B cell (primary cell): ENCODE results near the gene TRMT2A. TPM values are rescaled to one million over a fixed set of nuclear protein-coding genes. Genes with fewer than 3 reads are reported as not detected.

Experiments
- ATAC-seq: fragments of 200-7000 bp; cut with Tn5 transposase; one replicate; pipeline ENCODE4 v1.10.0; 2021; ENCODE audit warnings: low read depth, mild to moderate bottlenecking, moderate number of reproducible peaks, moderate library complexity
- CTCF ChIA-PET: fragments of 350-600 bp; sonication (Branson Sonifier 250); formaldehyde crosslinking; loops from one replicate; lab custom pipeline; 2021; ENCODE audit warnings: antibody characterized with exemption, inconsistent platforms; lab: Charles Lee
- POLR2A ChIA-PET: fragments of 350-600 bp; sonication (Branson Sonifier 250); formaldehyde crosslinking; loops from one replicate; lab custom pipeline; 2021; ENCODE audit warnings: antibody characterized with exemption; lab: Charles Lee
- DNase-seq: peaks from one replicate; pipeline ENCODE4 v3.0.0; 2013
- H2AFZ ChIP-seq: 2 replicates; pipeline ENCODE4 v1.6.1; 2012; ENCODE audit warnings: mild to moderate bottlenecking, low read depth, low read length; ENCODE audit not compliant: insufficient read depth, poor library complexity, severe bottlenecking
- H3K27ac ChIP-seq, 2 donors: 1 replicate in 1 of 2; 2 replicates in 1 of 2; pipeline ENCODE4 v1.5.1; 2012 to 2013; ENCODE audit warnings: low read length in 2 of 2, mild to moderate bottlenecking in 2 of 2, moderate library complexity in 1 of 2
- H3K27me3 ChIP-seq, 4 experiments: fragments of 200-600 bp in 1 of 4; sonication (generic) in 1 of 4; replicated peaks in 1 of 4; 1 replicate in 2 of 4; 2 replicates in 2 of 4; pipeline versions ENCODE4 v1.6.1 to v1.7.0; 2013 to 2016; ENCODE audit warnings: low read length in 3 of 4, mild to moderate bottlenecking in 2 of 4, mixed read lengths in 1 of 4, moderate library complexity in 1 of 4; ENCODE audit not compliant: insufficient read depth in 4 of 4, control insufficient read depth in 3 of 4; ENCODE audit errors: control extremely low read depth in 1 of 4
- H3K36me3 ChIP-seq, 2 experiments: replicated peaks in 1 of 2; 1 replicate in 1 of 2; 2 replicates in 1 of 2; pipeline versions ENCODE4 v1.6.1 to v1.7.1; 2013; ENCODE audit warnings: low read length in 1 of 2; ENCODE audit not compliant: insufficient read depth in 2 of 2, control insufficient read depth in 1 of 2; ENCODE audit errors: control extremely low read depth in 1 of 2, extremely low read depth in 1 of 2
- H3K4me1 ChIP-seq, 2 donors: fragments of 200-600 bp in 1 of 2; sonication (generic) in 1 of 2; 1 replicate in 1 of 2; 2 replicates in 1 of 2; pipeline versions ENCODE4 v1.5.1 to v1.6.1; 2013 to 2017; ENCODE audit warnings: low read length in 2 of 2; ENCODE audit not compliant: control insufficient read depth in 2 of 2, insufficient read depth in 2 of 2
- H3K4me2 ChIP-seq: replicated peaks from 2 replicates; pipeline ENCODE3; 2012; ENCODE audit warnings: mild to moderate bottlenecking, low read depth, low read length; ENCODE audit not compliant: poor library complexity, severe bottlenecking
- H3K4me3 ChIP-seq, 5 experiments: fragments of 200-600 bp in 1 of 5; sonication (generic) in 1 of 5; 1 replicate in 3 of 5; 2 replicates in 2 of 5; pipeline versions ENCODE4 v1.5.1 to v1.7.0; 2011 to 2016; ENCODE audit warnings: low read length in 4 of 5, mild to moderate bottlenecking in 4 of 5, low read depth in 2 of 5, control low read depth in 1 of 5, moderate library complexity in 1 of 5; ENCODE audit not compliant: insufficient read depth in 1 of 5; ENCODE audit errors: control extremely low read depth in 1 of 5, extremely low read depth in 1 of 5
- H3K79me2 ChIP-seq: fragments of 200-600 bp; sonication (generic); one replicate; pipeline ENCODE4 v1.6.0; 2016; ENCODE audit warnings: low read length; ENCODE audit not compliant: control insufficient read depth, insufficient read depth
- H3K9ac ChIP-seq: fragments of 200-600 bp; sonication (generic); 2 replicates; pipeline ENCODE4 v1.6.1; 2017; ENCODE audit warnings: mild to moderate bottlenecking, low read length, moderate library complexity
- H3K9me3 ChIP-seq, 3 donors: one replicate each; pipeline versions ENCODE4 v1.6.1 to v1.7.1; 2013; ENCODE audit warnings: low read length in 2 of 3; ENCODE audit not compliant: control insufficient read depth in 2 of 3, insufficient read depth in 1 of 3; ENCODE audit errors: control extremely low read depth in 1 of 3
- H4K20me1 ChIP-seq: 2 replicates; pipeline ENCODE4 v1.6.0; 2012; ENCODE audit warnings: mild to moderate bottlenecking, low read length; ENCODE audit not compliant: insufficient read depth, control insufficient read depth, poor library complexity, severe bottlenecking
- H3K27ac Mint-ChIP-seq: one replicate; pipeline ENCODE4 v1.8.0; 2021; ENCODE audit warnings: mixed read lengths
- H3K27me3 Mint-ChIP-seq: one replicate; pipeline ENCODE4 v1.8.0; 2021; ENCODE audit warnings: mixed read lengths
- H3K4me1 Mint-ChIP-seq: one replicate; pipeline ENCODE4 v1.8.0; 2021; ENCODE audit warnings: mixed read lengths
- H3K4me3 Mint-ChIP-seq: one replicate; pipeline ENCODE4 v1.8.0; 2021; ENCODE audit warnings: mixed read lengths
- H3K9me3 Mint-ChIP-seq: one replicate; pipeline ENCODE4 v1.8.0; 2022; ENCODE audit warnings: mixed read lengths; ENCODE audit not compliant: insufficient read depth
- CTCF ChIP-seq: fragments of 200-600 bp; IDR thresholded peaks from one replicate; pipeline ENCODE4 v1.8.0; 2022; ENCODE audit warnings: antibody characterized with exemption, mild to moderate bottlenecking
- EZH2 ChIP-seq: IDR thresholded peaks from 2 replicates; pipeline ENCODE4 v1.6.1; 2012; ENCODE audit warnings: borderline replicate concordance, low read depth, mild to moderate bottlenecking, moderate library complexity, low read length; ENCODE audit not compliant: insufficient read depth, poor library complexity, severe bottlenecking
- WGBS: methylation state at CpG from one replicate; pipeline ENCODE4 v1.1.5; 2013; ENCODE audit warnings: missing lambda C conversion rate; ENCODE audit not compliant: insufficient coverage; 5-methylcytosine and 5-hydroxymethylcytosine counted together
- intact Hi-C: fragments of 100-400 bp; cut with micrococcal nuclease; formaldehyde crosslinking; loops from one replicate; pipeline ENCODE4 v1.10.0; 2022
- polyA plus RNA-seq: library from polyadenylated mRNA; depleted of rRNA; stranded (reverse); fragments of >200 nt; gene quantifications from 2 replicates; pipeline ENCODE4 v1.2.3, GENCODE V29; 2012
- total RNA-seq, 2 donors: library from RNA; stranded (reverse); fragments of 120-200 nt in 1 of 2; gene quantifications; 1 replicate in 1 of 2; 2 replicates in 1 of 2; pipeline versions ENCODE4 v1.2.3 to v1.2.4, GENCODE V29; 2013 to 2022

Gene TRMT2A
- total and polyA plus RNA-seq, 2 donors (not counting 1 experiment from before 2014, with no cell fraction given) = 95.7 to 144 TPM

DNA sequence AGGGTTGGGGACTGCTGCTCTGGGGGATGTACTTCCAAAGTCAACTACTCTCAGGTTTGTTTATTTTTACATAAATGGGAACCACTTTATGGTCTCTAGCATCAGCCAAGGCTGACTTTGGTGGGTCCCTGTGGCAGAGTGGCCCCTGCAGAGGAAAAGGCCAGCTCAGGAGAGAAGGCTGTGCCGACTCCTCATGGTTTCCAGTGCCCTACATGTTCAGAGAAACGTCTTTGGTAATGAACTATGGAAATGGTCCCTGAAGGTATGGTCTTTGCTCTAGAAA, 11.5 kb upstream of the TRMT2A start:
- H3K36me3 ChIP-seq = peaks cover 0 to 25% of the 10 kb centered on the region in 2 experiments
- no peaks in the 10 kb centered on the region for H3K9me3 Mint-ChIP-seq
- ChIA-PET POLR2A (interaction anchor here (0.7 kb wide), 1 partner anchor 335 kb away, joined by 3 read pairs; no protein-coding TSS in a partner anchor), CTCF (interaction anchor here (1.3 to 1.6 kb wide), 2 partner anchors 8 to 160 kb away, joined by 4 to 10 read pairs; no protein-coding TSS in a partner anchor)
- H3K4me1 ChIP-seq = peaks cover 11 to 20% of the 10 kb centered on the region in 2 donors
- H3K4me3 ChIP-seq = no peak overlapping the region
- ATAC-seq (no peak), DNase-seq (no peak)
- H3K4me3 Mint-ChIP-seq = no peak overlapping the region
- 83% methylated on average over 2 of the region's 2 CpGs for WGBS
- H3K27ac Mint-ChIP-seq = peak overlapping the region; percentile 46
- H3K79me2 ChIP-seq = peaks cover 23% of the 10 kb centered on the region
- no peak for TF ChIP-seq EZH2
- H2AFZ ChIP-seq = no peak overlapping the region
- H3K9me3 ChIP-seq = no peaks in the 10 kb centered on the region
- H3K9ac ChIP-seq = no peak overlapping the region
- H3K4me2 ChIP-seq = no peak overlapping the region
- H3K4me1 Mint-ChIP-seq = peaks cover 8% of the 10 kb centered on the region
- intact Hi-C loops = no loop called here
- no peak overlapping the region for H3K27ac ChIP-seq
- H3K27me3 ChIP-seq = no peaks in the 10 kb centered on the region
- peaks cover 25% of the 10 kb centered on the region for H4K20me1 ChIP-seq
- H3K27me3 Mint-ChIP-seq = no peaks in the 10 kb centered on the region

- TF ChIP-seq CTCF (no peak), EZH2 (no peak)
- Histone ChIP-seq H3K4me3 (no peak overlapping the region), H3K79me2 (peaks cover 23% of the 10 kb centered on the region), H3K4me1 (peaks cover 9 to 16% of the 10 kb centered on the region in 2 donors), H2AFZ (no peak overlapping the region), H4K20me1 (peaks cover 25% of the 10 kb centered on the region), H3K27me3 (no peaks in the 10 kb centered on the region), H3K4me2 (no peak overlapping the region), H3K36me3 (peaks cover 0 to 26% of the 10 kb centered on the region in 2 experiments), H3K9ac (no peak overlapping the region), H3K9me3 (no peaks in the 10 kb centered on the region), H3K27ac (no peak overlapping the region)
- no peak overlapping the region for H3K4me3 Mint-ChIP-seq
- CTCF ChIA-PET = interaction anchor here (1.3 kb wide), 1 partner anchor 8 kb away, joined by 4 read pairs; no protein-coding TSS in a partner anchor
- H3K27ac Mint-ChIP-seq = no peak overlapping the region
- intact Hi-C loops = no loop called here
- POLR2A ChIA-PET = no interaction called here
- ATAC-seq (no peak), DNase-seq (no peak)
- peaks cover 5% of the 10 kb centered on the region for H3K4me1 Mint-ChIP-seq
- H3K27me3 Mint-ChIP-seq = no peaks in the 10 kb centered on the region
- H3K9me3 Mint-ChIP-seq = no peaks in the 10 kb centered on the region
- 92% methylated on average over 11 of the region's 17 CpGs for WGBS
These were observed 11.0 kb upstream of the TRMT2A start for GRCh38 chr22:20127869-20128618.
